ENCODE results near the gene HECTD4. TPM values are rescaled to one million over a fixed set of nuclear protein-coding genes. Genes with fewer than 3 reads are reported as not detected.
"Not testable (repeated sequence)": the region's sequence is repeated elsewhere in the genome, so short reads cannot be mapped to it uniquely, and the experiment has no call there.

HECTD4 gene
- total RNA-seq, 2 donors from 2014 or later = 14.8 to 16.5 TPM

GRCh38 chr12:112117685-112118084 is 264.5 kb downstream of the HECTD4 start:
- no peaks in the 10 kb centered on the region for H3K27me3 ChIP-seq
- no peaks in the 10 kb centered on the region for H3K36me3 ChIP-seq
- H3K27ac ChIP-seq = peak overlapping the region; percentile 81 to 83
- H3K4me1 ChIP-seq = peaks cover 0 to 35% of the 10 kb centered on the region in 2 donors
- DNase-seq (ENCODE audit: low spot score) = no peak
- H3K4me3 ChIP-seq = no peak overlapping the region
- H3K9me3 ChIP-seq = no peaks in the 10 kb centered on the region
- TF ChIP-seq, protein P1, sequence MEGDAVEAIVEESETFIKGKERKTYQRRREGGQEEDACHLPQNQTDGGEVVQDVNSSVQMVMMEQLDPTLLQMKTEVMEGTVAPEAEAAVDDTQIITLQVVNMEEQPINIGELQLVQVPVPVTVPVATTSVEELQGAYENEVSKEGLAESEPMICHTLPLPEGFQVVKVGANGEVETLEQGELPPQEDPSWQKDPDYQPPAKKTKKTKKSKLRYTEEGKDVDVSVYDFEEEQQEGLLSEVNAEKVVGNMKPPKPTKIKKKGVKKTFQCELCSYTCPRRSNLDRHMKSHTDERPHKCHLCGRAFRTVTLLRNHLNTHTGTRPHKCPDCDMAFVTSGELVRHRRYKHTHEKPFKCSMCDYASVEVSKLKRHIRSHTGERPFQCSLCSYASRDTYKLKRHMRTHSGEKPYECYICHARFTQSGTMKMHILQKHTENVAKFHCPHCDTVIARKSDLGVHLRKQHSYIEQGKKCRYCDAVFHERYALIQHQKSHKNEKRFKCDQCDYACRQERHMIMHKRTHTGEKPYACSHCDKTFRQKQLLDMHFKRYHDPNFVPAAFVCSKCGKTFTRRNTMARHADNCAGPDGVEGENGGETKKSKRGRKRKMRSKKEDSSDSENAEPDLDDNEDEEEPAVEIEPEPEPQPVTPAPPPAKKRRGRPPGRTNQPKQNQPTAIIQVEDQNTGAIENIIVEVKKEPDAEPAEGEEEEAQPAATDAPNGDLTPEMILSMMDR (IDR thresholded peaks at IDR 0.05) = no peak

- Histone ChIP-seq H3K27ac (peak overlapping the region; percentile 81 to 83), H3K4me1 (peaks cover 0 to 23% of the 10 kb centered on the region in 2 donors), H3K4me3 (peak overlapping the region in 1 of 2 donors; percentile 21), H3K27me3 (no peaks in the 10 kb centered on the region), H3K36me3 (no peaks in the 10 kb centered on the region), H3K9me3 (no peaks in the 10 kb centered on the region)
- TF ChIP-seq, protein P1 (IDR thresholded peaks at IDR 0.05) = no peak
- DNase-seq (ENCODE audit: low spot score) = peak; percentile 83
These were observed 265.8 kb downstream of the HECTD4 start for GRCh38 chr12:112116232-112117060.

DNA sequence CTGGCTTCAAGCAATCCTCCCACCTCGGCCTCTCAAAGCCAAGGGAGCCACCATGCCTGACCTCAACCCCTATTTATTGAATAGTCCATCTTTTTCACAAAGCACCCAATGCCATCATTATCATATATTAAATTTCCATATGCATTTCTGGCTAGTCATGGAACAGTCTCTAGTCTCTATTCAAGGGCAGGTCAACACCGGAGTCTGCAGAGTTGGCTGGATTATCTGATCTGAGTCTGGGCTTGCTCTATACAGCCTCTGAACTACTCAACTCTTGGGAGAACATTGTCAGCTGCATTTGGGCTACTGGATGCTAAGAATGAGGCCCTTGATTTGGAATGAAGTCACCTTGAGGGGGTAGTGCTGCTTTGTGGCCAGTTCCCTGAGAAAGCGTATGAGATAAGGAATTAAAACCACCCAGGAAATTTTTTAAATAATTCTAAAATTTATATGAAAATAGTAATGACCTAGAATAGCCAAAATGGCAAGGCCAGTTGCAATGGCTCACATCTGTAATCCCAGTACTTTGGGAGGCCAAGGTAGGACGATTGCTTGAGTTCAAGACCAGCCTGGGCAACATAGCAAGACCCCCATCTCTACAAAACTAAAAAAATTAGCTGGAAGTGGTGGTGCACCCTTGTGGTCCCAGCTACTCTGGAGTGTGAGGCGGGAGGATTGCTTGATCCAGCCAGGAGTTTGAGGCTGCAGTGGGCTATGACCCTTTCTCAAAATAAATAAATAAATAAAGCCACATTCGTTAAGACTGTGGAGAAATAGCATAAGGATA is 266.8 kb downstream of the HECTD4 start:
- no peaks in the 10 kb centered on the region for H3K36me3 ChIP-seq
- H3K9me3 ChIP-seq = no peaks in the 10 kb centered on the region
- H3K27me3 ChIP-seq = no peaks in the 10 kb centered on the region
- H3K4me3 ChIP-seq = no peak overlapping the region
- TF ChIP-seq, protein P1 (IDR thresholded peaks at IDR 0.05) = no peak
- H3K4me1 ChIP-seq = peaks cover 0 to 19% of the 10 kb centered on the region in 2 donors
- no peak overlapping the region for H3K27ac ChIP-seq
- DNase-seq (ENCODE audit: low spot score) = no peak

DNA sequence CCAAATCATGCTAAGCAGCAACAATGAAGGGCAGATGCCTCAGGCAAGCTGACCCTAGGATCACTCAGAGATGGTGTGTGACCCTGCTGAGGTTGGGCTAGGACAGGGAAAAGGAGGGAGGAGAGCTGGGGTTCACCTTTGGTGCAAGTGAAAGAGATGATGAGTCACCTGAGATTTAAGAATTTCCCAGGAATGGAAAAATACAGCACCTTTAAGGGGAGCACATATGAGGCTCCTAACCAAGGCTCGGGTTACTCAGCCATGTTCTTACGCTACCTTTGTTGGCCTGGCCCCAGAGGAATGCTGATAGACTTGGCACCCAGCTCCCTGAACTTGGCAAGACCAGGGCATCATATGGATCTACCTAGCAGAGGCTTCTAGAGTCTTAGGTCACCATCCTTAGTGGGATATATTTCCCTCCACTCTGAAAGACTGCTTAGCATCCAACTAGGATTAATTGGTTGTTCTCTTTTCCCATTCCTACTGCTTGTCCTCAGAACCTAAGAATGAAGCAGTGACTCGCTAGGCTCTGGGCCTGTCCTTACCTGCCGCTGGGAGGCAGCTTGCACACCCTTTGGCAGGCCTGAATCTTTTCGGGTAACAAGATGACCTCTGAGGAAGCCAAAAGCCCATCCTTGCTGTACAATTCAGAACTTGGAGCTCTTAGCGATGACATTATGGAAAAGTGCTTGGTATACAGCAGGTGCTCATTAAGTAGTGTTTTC is 269.7 kb downstream of the HECTD4 start:
- no peak overlapping the region for H3K27ac ChIP-seq
- H3K9me3 ChIP-seq = no peaks in the 10 kb centered on the region
- TF ChIP-seq, protein P1 (IDR thresholded peaks at IDR 0.05) = no peak
- peaks cover 0 to 29% of the 10 kb centered on the region in 2 donors for H3K4me1 ChIP-seq
- no peaks in the 10 kb centered on the region for H3K36me3 ChIP-seq
- no peak for DNase-seq (ENCODE audit: low spot score)
- no peaks in the 10 kb centered on the region for H3K27me3 ChIP-seq
- H3K4me3 ChIP-seq = no peak overlapping the region

- H3K36me3 ChIP-seq = no peaks in the 10 kb centered on the region
- DNase-seq (ENCODE audit: low spot score) = peak; percentile 52
- TF ChIP-seq, protein P1 (IDR thresholded peaks at IDR 0.05) = peak in 1 of 2 donors; percentile 28
- H3K4me3 ChIP-seq = no peak overlapping the region
- H3K9me3 ChIP-seq = no peaks in the 10 kb centered on the region
- H3K27me3 ChIP-seq = no peaks in the 10 kb centered on the region
- H3K27ac ChIP-seq = no peak overlapping the region
- H3K4me1 ChIP-seq = peaks cover 0 to 29% of the 10 kb centered on the region in 2 donors
These were observed 270.3 kb downstream of the HECTD4 start for GRCh38 chr12:112111931-112112330.

DNA sequence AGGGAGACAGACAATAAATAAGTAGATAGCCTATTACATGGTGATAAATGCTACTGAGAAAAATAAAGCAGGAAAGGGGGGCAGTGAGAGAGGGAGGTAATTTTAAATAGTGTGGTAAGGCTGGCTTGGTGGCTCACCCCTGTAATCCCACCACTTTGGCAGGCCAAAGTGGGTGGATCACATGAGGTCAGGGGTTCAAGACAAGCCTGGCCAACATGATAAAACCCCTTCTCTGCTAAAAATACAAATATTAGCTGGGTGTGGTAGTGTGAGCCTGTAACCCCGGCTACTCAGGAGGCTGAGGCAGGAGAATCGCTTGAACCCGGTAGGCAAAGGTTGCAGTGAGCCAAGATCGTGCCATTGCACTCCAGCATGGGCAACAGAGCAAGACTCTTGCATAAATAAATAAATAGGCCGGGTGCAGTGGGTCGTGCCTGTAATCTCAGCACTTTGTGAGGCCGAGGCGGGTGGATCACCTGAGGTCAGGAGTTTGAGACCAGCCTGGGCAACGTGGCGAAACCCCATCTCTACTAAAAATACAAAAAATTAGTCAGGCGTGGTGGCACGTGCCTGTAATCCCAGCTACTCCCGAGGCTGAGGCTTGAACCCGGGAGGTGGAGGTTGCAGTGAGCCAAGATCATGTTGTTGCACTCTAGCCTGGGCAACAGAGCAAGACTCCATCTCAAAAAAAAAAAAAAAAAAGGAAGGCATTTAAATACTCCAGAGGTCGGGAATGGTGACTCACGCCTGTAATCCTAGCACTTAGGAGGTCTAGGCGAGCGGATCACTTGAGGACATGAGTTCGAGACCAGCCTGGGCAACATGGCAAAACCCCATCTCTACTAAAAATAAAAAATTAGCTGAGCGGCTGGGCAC is 271.2 kb downstream of the HECTD4 start:
- not testable (repeated sequence) for H3K36me3 ChIP-seq, H3K4me3 ChIP-seq, H3K27me3 ChIP-seq, H3K9me3 ChIP-seq
- DNase-seq (ENCODE audit: low spot score) = peak; percentile 54
- H3K27ac ChIP-seq = peak overlapping the region in 1 of 2 donors; percentile 3
- H3K4me1 ChIP-seq = peaks cover 0 to 28% of the 10 kb centered on the region in 2 donors
